Raji (cell line): ENCODE results near the gene FBXL14.

Source experiments
- POLR2A ChIP-seq: IDR thresholded peaks from 2 replicates; pipeline ENCODE4 v1.6.1; 2011; ENCODE audit warnings: low read depth, low read length, control low read depth; ENCODE audit not compliant: insufficient read depth

Gene FBXL14

DNA sequence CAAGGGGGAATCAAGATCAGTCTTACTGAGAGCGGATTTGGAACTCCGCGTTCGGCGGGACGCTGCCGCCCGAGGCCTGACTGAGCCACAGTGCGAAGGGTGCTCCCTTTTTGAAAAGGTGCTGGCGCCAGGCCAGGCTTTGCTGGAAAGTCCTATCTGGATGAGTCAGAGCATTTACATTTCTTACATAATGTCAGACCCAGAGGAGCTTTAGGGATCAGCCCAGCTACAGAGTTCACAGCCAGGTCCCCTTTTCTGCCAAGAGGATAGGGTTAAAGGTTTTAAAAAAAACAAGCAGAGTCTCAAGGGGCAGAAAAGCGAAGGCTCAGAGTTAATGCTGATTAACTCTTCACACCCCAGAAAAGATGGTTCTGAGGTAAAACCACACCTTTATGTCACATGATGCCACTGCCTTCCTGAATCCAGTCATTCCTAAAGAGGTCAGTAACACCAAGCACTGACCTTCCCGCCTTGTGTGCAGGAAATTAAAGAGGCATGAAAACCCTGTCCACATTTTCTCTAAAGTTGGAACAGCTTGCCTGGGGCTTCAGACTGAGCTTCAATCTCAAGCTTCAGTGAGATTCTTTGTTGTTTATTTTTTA is 11.7 kb upstream of the FBXL14 start:
- TF ChIP-seq POLR2A = no peak

DNA sequence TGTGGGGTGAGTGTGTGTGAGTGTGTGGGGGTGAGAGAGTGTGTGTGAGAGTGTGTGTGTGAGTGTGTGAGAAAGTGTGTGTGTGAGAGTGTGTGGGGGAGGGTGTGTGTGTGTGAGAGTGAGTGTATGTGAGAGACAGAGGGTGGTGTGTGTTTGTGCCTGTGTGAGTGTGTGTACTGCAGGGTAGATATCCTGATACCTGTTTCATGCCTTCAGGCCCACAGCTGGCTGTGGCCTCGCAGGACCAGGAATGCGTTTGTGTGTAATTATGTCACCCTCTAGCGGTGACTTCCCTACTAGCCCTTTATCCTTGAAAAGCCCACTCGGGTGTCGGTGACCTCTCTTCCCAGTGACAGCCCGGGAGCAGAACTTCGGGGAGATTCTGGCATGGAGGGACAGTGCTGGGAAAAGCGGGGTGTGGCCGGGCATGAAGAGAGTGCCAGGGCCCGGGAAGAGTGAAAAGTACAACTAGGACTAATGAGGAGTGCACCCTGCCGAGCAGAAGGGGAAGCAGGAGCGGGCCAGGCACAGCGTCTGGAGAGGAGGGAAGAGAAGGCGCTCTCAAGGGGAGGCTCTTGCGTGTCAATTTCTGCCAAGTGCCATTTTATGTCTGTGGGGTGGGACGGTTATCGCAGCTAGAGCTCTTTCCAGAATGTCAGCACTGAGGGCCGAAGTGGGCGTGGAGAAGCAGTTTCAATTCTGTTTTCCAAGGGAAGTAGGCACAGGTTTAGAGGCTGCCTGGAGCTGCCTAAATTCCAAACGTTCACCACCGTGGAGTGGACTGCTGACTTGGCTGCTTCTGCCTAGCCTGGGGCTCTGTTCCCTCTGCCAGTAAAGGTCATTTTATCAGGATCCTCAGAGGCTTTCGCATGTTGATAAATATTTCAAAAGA is 11.0 kb upstream of the FBXL14 start:
- no peak for TF ChIP-seq POLR2A

DNA sequence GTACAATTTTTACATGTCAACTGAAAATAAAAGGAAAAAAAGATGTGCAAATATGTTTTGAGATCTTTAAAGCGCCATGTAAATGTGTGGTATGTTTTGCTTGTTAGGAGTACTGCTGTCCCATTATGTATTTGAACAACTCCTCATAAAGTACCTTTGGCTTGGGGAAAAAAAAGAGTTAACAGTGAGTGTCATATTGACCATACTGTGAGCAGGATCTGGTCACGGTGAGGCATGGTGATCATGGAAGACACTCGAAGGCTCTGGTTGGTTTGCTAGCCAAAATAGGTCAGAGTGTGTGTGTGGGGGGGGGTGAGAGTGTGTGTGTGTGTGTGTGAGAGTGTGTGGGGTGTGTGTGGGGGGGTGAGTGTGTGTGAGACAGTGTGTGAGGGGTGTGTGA is 10.1 kb upstream of the FBXL14 start:
- no peak for TF ChIP-seq POLR2A

DNA sequence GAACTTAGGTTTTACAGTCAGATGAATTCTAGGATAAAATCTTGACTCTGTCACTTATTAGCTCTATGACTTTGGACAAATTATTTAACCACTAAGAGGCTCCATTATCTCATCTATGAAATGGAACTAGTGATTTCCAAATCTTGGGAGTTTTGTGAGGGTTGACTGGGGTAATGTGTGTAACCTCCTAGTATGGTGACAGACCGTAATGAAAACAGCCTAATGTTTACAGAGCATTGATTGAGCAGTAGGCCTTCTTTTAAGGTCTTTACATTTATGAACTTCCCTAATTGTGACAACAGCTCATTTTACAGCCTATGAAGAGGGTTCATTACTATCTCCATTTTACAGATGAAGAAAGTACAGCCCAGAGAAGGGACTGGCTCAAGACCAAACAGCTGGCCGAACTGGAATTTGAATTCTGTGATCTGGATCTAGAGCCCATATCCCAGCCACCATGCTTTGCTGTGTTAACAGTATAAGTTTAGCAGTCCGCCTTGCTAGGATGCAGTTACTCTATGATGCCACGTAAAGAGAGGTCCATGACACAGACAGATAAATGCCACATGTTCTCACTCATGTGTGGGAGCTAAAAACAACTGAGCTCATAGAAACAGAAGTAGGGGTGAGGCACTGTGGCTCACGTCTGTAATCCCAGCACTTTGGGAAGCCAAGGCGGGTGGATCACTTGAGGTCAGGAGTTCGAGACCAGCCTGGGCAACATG is 9.1 kb upstream of the FBXL14 start:
- TF ChIP-seq POLR2A = no peak

DNA sequence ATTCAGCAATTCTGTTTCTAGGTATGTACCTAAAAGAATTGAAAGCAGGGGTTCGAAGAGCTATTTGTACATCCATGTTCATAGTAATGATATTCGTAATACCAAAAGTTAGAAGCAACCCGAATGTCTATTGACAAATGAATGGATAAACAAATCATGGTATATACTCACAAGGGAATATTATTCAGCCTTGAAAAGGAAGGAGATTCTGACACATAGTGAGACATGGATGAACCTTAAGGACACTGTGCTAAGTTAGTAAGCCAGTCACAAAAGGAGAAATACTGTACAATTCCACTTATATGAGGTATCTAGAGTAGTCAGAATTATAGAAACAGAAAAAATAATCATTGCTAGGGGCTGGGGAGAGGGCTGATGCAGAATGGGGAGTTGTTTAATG is 4.4 kb upstream of the FBXL14 start:
- TF ChIP-seq POLR2A = no peak

DNA sequence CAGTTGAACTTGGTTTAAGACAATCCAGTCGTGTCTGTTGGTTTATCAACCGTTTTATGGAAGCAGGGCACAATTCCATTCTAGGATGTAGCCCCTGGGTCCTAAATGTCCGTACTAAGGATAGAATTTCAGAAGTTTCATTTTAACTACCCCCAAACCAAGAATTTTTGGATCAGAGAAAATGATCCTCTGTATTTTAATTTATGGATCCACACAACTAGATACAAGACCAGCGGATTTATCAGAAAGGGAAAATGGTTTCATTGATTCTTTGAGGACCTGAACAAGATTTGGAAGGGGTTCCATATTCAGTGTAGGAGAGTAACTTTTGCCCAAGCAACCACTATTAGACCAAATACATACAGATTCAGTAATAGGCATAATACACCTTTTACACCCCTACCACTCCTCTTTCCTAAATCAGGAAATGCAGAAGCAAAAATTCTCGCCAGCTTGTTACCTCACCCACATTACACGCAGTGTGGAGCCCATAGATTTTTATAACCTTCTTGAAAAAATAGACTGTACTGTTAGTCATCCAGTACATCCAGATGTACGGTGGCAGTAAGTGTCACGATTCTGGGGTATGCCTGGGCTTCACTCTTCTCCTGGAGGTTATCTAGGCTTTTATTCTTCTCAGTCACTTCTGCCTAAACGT is 1.4 kb upstream of the FBXL14 start:
- TF ChIP-seq POLR2A = no peak

DNA sequence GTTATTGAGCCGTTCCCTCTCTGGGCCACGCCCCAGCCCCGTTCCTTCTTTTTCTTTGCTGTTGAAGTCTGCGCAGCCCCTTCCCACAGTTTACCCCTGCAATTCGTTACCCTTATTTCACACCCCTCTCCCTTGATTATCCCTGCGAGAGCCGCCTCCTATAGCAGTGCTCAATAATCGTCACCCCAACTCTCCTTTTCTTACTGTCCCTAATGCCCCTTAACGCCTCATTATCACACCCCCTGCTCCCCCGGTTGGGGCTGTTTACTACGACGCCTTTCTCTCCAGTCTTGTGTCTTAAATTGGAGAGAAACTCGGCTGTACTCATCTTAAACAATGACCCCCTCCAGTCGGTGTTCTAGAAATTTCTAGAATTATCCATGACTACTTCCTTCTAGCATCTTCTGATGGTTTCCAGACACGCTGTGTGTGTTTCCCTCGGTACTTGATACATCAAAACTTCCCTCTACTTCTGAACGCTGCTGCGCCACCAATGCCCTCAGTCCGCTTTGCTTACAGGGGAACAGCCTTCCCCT is 713 bp upstream of the FBXL14 start:
- no peak for TF ChIP-seq POLR2A

DNA sequence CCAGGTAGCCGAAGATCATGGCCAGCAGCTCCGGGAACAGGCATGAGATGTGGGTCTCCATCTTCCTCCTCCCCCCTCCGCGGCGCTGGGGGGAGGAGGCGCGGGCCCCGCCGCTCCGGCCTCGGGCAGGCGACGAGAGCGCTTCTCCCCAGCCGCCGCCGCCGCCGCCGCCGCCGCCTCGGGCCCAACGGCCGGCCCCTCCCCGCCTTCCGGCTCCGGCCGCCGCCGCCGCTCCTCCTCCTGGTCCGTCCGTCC is 448 bp downstream of the FBXL14 start:
- TF ChIP-seq POLR2A = peak; percentile 74

DNA sequence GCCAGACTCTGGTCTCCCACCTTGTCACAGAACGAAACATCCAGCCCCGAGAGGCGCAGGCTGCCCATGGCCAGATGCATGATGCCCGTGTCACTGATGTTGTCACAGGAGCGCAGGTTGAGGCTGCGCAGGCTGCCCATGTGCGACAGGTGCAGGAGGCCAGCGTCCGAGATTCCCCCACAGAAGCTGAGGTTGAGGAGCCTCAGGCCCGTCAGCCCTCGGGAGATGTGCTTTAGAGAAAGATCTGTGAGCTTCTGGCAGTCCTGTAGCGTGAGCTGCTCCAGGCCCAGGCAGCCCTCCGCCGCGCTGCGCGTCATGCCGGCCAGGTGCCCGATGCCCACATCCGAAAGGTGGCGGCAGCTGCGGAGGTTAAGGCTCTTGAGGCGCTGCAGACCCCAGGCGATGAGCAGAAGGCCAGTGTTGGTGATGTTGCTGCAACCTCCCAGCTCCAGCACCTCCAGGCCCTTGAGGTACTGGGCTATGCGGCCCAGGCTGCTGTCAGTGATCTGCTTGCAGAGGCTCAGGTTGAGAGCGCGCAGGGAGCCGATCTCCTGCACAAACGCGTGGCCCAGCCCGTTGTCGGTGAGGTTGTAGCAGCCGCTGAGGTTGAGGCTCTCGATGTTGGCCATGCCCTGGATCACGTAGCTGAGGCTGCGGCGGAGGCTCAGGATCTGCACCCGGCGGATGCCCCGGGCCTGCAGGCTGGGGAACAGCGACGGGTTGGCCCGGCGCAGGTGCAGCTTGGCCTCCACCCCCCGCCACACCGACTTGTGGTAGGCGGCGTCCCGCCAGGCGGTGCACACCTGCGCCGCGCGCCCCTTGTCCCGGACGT is 991 bp downstream of the FBXL14 start:
- no peak for TF ChIP-seq POLR2A

DNA sequence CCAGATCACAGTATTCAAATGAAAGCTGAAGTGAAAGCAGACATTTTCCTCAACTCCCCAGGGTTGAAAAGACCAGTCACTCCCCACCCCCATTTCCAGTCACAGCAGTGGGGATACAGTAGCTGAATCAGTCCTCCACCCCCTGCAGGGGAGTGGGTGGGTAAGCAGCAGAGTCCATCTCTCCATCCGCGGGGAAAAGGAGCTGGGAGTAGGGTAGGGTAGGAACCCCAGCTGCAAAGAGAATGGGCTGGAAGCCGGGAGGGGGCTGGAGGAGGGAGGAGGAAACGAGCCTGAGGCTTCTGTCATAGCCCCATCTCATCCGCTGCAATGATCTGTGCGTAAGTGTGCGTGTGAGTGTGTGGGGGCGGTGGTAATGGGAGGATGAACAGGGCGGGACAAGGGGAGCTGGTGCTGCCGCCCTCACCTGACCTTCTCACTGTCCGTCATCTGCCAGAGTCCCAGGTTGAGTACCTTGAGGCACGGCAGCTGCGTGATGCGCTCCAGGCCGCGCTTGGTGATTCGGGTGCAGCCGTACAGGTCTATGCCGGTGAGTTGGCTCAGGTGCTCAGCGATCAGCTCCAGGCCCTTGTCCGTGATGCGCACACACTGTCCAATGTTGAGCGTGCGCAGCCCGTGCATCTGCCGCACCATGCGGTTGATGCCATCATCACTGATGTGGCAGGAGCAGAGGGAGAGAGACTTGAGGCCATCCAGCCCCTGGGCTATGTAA is 1.8 kb downstream of the FBXL14 start:
- 0 out of 2 replicates have a peak, but pooled peaks have one; percentile 20 for TF ChIP-seq POLR2A

DNA sequence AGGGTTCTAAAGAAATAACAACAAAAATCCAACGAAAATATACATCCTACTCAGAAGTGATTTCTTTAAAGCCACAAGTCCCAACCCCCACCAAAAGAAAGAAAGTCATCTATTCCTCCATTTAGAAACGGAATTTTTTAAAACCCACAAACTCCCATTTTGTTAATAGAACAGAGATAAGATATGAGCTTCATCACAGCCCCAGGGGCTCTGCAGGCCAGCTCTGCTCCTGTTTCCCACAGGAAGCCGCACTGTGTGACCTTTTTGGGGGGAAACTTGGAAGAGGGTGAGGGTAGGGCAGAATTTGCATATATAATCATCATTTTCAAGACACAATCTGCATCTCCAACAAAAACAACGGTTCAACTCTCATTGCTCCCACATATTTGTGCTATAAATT is 2.8 kb downstream of the FBXL14 start:
- TF ChIP-seq POLR2A = no peak

DNA sequence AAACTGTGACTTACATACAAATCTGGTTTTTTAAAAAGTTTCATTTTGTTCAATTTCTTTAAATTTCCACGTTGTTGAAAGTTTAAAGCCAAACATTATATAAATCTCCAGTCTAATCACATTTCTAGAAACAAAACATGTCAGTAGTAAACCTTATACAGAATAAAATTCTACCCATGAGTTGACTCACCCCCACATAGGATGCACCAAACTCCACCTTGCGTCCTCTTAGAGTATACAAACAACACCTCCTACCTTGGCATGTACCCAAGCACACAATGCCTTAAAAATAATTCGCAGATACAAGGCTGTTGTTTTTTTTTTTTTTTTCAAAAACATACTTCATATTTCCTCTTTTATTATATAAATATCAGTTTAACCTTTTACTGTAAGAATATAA is 3.3 kb downstream of the FBXL14 start:
- no peak for TF ChIP-seq POLR2A

DNA sequence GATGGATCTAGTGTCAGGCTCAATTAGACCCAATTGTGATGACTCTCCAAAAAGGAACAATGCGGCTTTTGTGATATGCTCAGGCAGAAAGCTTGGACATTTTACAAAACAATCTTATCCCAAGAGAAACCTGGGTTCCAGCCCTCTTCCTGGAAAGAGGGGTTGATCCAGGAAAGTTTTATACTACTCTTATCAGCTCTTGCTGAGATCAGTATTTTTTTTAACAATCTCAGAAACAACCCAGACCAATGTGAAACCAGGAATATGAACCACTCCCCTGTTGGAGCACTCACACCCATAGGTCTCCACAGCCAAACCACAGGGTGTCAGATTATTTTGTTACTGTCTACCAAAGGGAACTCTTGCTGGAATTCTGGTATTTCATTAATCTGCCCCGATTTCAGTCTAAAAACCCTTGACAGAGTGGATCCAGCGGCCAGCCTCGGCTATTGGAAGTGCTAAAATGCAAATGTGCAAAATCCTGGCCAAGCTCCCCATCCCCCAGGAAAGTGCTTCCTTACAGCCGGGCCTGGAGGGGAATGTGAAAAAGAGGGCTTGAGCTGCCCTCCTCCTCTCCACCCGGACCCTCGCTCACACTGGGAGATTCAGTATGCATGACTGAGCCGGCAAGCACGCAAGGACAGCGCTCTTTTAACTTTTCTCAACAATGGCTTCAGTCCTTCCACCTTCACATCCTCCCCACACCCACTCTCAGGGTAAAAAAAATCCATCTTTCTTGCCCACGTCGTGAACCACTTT is 4.0 kb downstream of the FBXL14 start:
- no peak for TF ChIP-seq POLR2A
